ENCODE results near the gene AHR.

Gene AHR

GRCh38 chr7:17300437-17300836 is 2.0 kb downstream of the AHR start:
- Mint-ChIP-seq H3K4me3 (peak overlapping the region; percentile 84 to 92 (median 91)), H3K27me3 (ENCODE audit: low read depth) (peaks cover 32% of the 10 kb centered on the region), H3K4me1 (peaks cover 12% of the 10 kb centered on the region), H3K9me3 (peaks cover 2% of the 10 kb centered on the region), H3K36me3 (ENCODE audit: low read depth) (no peaks in the 10 kb centered on the region), H3K27ac (peak overlapping the region in 1 of 3 experiments; percentile 58)
- TF ChIP-seq CTCF (IDR thresholded peaks at IDR 0.05; ENCODE audit: unreplicated experiment in 3 of 3), result no peak

DNA sequence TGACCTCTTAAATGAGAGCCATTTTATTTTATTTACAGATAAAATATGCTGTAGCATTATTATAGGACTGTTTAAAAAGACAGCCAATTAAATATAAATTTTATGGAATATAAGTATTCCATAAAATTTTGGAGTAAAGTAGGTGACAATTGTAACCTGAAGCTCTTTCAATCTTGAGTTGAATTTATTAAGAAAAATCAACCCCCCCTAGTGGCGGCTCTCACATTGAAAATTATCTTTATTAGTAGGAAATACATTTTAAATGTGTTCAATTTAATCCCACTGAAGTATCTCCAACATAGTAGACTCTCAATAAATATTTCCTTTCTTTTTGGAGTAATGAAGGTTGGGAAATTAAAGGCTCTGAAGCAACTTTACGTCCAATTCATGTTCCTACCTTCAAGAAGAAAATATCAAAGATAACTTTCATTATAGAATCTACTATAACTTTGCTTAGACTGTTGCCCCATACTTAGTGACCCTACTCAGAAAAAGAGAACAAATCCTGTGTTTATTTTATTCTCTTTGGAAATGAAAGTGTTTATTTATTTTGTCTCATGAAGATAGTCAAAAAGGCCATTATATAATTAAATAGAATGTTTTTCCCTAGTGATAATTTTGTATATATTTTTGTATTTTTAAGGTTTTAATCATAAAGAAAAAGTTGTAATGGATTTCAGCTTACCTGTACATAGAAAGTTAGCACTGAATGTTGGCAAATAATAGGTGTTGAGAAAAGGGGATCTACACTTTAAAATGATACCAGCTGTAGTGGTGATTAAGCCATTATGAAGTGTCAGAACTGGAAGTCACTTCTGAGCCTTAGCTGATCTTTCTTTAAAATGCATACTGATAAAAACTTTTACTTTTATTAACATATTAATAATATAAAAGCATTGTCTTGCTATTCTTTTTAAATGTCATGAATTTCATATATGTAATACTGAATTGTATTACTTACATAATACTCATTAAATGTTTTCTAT is 3.3 kb downstream of the AHR start:
- H3K4me1 Mint-ChIP-seq, result peaks cover 12% of the 10 kb centered on the region
- no peak overlapping the region for H3K27ac Mint-ChIP-seq
- peaks cover 2% of the 10 kb centered on the region for H3K9me3 Mint-ChIP-seq
- H3K36me3 Mint-ChIP-seq (ENCODE audit: low read depth), result no peaks in the 10 kb centered on the region
- peak; percentile 62 to 71 (median 64) for TF ChIP-seq CTCF (IDR thresholded peaks at IDR 0.05; ENCODE audit: unreplicated experiment in 3 of 3)
- H3K4me3 Mint-ChIP-seq, result peak overlapping the region in 1 of 3 experiments; percentile 13
- peaks cover 26% of the 10 kb centered on the region for H3K27me3 Mint-ChIP-seq (ENCODE audit: low read depth)

DNA sequence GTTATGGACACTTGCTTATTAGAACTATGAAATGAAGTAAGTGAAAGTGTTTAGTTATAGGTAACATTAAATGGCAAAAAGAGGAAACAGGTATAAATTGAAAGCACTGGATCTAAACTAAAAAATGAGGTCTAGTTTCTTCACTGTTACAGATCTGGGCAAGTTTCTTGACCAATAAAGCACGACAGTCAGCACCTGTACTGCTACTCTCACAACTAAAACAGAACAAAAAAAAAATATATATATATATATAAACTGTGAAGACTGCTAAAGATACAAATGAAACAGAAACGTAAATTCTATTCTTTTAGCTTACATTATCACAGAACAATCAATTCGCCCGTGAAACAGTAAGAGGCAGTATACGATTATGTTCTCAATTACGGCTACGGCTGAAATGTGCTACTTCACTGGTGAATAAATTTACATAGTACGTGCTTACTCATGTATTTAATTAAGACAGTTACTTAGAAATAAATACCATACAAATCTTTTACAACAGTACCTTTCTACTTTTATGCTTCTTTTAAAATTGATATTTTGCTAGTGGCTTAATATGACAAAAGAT is 4.2 kb downstream of the AHR start:
- Mint-ChIP-seq H3K4me1 (peaks cover 12% of the 10 kb centered on the region), H3K27me3 (ENCODE audit: low read depth) (peaks cover 19% of the 10 kb centered on the region), H3K4me3 (no peak overlapping the region), H3K27ac (no peak overlapping the region), H3K36me3 (ENCODE audit: low read depth) (no peaks in the 10 kb centered on the region), H3K9me3 (peaks cover 2% of the 10 kb centered on the region)
- no peak for TF ChIP-seq CTCF (IDR thresholded peaks at IDR 0.05; ENCODE audit: unreplicated experiment in 3 of 3)

GRCh38 chr7:17304926-17305325 is 6.5 kb downstream of the AHR start:
- Mint-ChIP-seq H3K4me1 (no peaks in the 10 kb centered on the region), H3K9me3 (no peaks in the 10 kb centered on the region), H3K4me3 (no peak overlapping the region), H3K36me3 (ENCODE audit: low read depth) (no peaks in the 10 kb centered on the region), H3K27me3 (ENCODE audit: low read depth) (peaks cover 4% of the 10 kb centered on the region), H3K27ac (no peak overlapping the region)
- TF ChIP-seq CTCF (IDR thresholded peaks at IDR 0.05; ENCODE audit: unreplicated experiment in 3 of 3), result no peak

DNA sequence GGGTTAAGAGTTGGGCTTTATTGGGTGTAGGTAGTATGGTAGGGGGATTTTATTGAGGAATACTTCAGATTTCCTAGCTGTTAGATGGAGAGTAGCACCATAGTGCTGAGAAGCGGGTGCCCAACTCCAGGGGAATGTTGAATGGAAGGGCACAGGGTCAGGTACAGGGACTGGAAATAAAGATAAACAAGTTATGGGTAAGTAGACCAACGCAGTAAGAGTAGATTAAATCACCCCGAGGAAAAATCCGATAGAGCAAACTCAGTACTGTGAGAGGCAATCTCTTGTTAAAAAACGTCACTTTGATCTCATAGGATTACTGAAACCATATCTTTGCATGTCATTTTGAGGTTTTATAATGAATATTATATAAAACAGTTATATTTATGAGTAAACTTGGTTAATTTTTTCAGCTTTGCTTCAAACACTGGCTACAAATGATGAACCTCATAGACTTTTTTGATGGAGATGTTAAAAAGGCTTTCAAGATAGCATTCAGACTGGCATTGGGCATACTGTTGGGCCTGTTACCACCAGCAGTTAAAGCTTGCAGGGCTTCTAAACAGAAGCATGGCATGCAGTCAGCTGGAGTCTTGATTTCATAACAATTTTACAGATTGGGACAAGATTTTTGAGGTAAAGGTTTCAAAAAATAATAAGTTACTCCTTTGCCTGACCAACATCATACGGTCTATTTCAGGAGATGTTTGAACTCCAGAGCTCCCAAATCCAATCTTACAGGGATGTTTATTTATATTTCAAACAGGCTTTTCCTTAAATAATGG is 7.1 kb downstream of the AHR start:
- Mint-ChIP-seq H3K4me3 (no peak overlapping the region), H3K27ac (no peak overlapping the region), H3K36me3 (ENCODE audit: low read depth) (no peaks in the 10 kb centered on the region), H3K9me3 (no peaks in the 10 kb centered on the region), H3K4me1 (no peaks in the 10 kb centered on the region), H3K27me3 (ENCODE audit: low read depth) (no peaks in the 10 kb centered on the region)
- TF ChIP-seq CTCF (IDR thresholded peaks at IDR 0.05; ENCODE audit: unreplicated experiment in 3 of 3), result no peak
